ENCODE results near the gene LRRC49.

Gene LRRC49

GRCh38 chr15:70870051-70870450 is 22.6 kb upstream of the LRRC49 start:
- no peak for TF ChIP-seq SIN3A (IDR thresholded peaks at IDR 0.05; ENCODE audit: borderline replicate concordance, insufficient read depth, low read length)
- no peak for TF ChIP-seq POLR2AphosphoS5 (IDR thresholded peaks at IDR 0.05; ENCODE audit: low read depth, low read length)
- no peak for TF ChIP-seq REST (IDR thresholded peaks at IDR 0.05; ENCODE audit: insufficient read depth in 1 of 2, low read depth in 2 of 2, low read length in 2 of 2)
- no peak for TF ChIP-seq FOXP2 (optimal IDR thresholded peaks at IDR 0.05; ENCODE audit: borderline replicate concordance, extremely low read depth, extremely low read length, insufficient read depth)
- no peak for TF ChIP-seq TAF1 (IDR thresholded peaks at IDR 0.05; ENCODE audit: borderline replicate concordance, insufficient read depth, low read length)

GRCh38 chr15:70873232-70874054 is 19.2 kb upstream of the LRRC49 start:
- no peak for TF ChIP-seq TAF1 (IDR thresholded peaks at IDR 0.05; ENCODE audit: borderline replicate concordance, insufficient read depth, low read length)
- TF ChIP-seq SIN3A (IDR thresholded peaks at IDR 0.05; ENCODE audit: borderline replicate concordance, insufficient read depth, low read length) = no peak
- no peak for TF ChIP-seq REST (IDR thresholded peaks at IDR 0.05; ENCODE audit: insufficient read depth in 1 of 2, low read depth in 2 of 2, low read length in 2 of 2)
- no peak for TF ChIP-seq FOXP2 (optimal IDR thresholded peaks at IDR 0.05; ENCODE audit: borderline replicate concordance, extremely low read depth, extremely low read length, insufficient read depth)
- no peak for TF ChIP-seq POLR2AphosphoS5 (IDR thresholded peaks at IDR 0.05; ENCODE audit: low read depth, low read length)

GRCh38 chr15:70875001-70875782 is 17.4 kb upstream of the LRRC49 start:
- TF ChIP-seq FOXP2 (optimal IDR thresholded peaks at IDR 0.05; ENCODE audit: borderline replicate concordance, extremely low read depth, extremely low read length, insufficient read depth) (no peak), REST (IDR thresholded peaks at IDR 0.05; ENCODE audit: insufficient read depth in 1 of 2, low read depth in 2 of 2, low read length in 2 of 2) (no peak), SIN3A (IDR thresholded peaks at IDR 0.05; ENCODE audit: borderline replicate concordance, insufficient read depth, low read length) (no peak), POLR2AphosphoS5 (IDR thresholded peaks at IDR 0.05; ENCODE audit: low read depth, low read length) (no peak), TAF1 (IDR thresholded peaks at IDR 0.05; ENCODE audit: borderline replicate concordance, insufficient read depth, low read length) (no peak)

- TF ChIP-seq SIN3A (IDR thresholded peaks at IDR 0.05; ENCODE audit: borderline replicate concordance, insufficient read depth, low read length) = no peak
- no peak for TF ChIP-seq TAF1 (IDR thresholded peaks at IDR 0.05; ENCODE audit: borderline replicate concordance, insufficient read depth, low read length)
These were observed 16.6 kb upstream of the LRRC49 start for GRCh38 chr15:70876011-70876410.

- TF ChIP-seq POLR2AphosphoS5 (IDR thresholded peaks at IDR 0.05; ENCODE audit: low read depth, low read length) (no peak), TAF1 (IDR thresholded peaks at IDR 0.05; ENCODE audit: borderline replicate concordance, insufficient read depth, low read length) (no peak), REST (IDR thresholded peaks at IDR 0.05; ENCODE audit: insufficient read depth in 1 of 2, low read depth in 2 of 2, low read length in 2 of 2) (no peak), FOXP2 (optimal IDR thresholded peaks at IDR 0.05; ENCODE audit: borderline replicate concordance, extremely low read depth, extremely low read length, insufficient read depth) (no peak), SIN3A (IDR thresholded peaks at IDR 0.05; ENCODE audit: borderline replicate concordance, insufficient read depth, low read length) (no peak)
These were observed 15.9 kb upstream of the LRRC49 start for GRCh38 chr15:70876683-70877082.
